HepG2 (cell line): Measurements from ENCODE around the gene STH. TPM values are rescaled to one million over a fixed set of nuclear protein-coding genes. Genes with fewer than 3 reads are reported as not detected.

Source experiments
- HES4 ChIP-seq: sonication (generic); formaldehyde crosslinking; IDR thresholded peaks from 2 replicates; pipeline ENCODE4 v1.9.0; 2021; ENCODE audit warnings: mild to moderate bottlenecking, missing genetic modification reagents, borderline replicate concordance
- JARID2 ChIP-seq: sonication (generic); formaldehyde crosslinking; IDR thresholded peaks from 2 replicates; pipeline ENCODE4 v1.8.1; 2023; ENCODE audit warnings: missing genetic modification reagents, inconsistent platforms; ENCODE audit not compliant: insufficient replicate concordance
- MAFK ChIP-seq, 2 experiments: IDR thresholded peaks in 1 of 2; conservative IDR thresholded peaks in 1 of 2; 2 replicates each; pipeline ENCODE4 v1.6.1; 2011; ENCODE audit warnings: improper control_type of control experiment in 2 of 2, low read length in 2 of 2
- NFYC ChIP-seq: IDR thresholded peaks from 2 replicates; pipeline ENCODE4 v1.6.1; 2016; ENCODE audit warnings: missing genetic modification reagents, missing compliant biosample characterization
- RXRB ChIP-seq: IDR thresholded peaks from 2 replicates; pipeline ENCODE4 v1.6.1; 2016; ENCODE audit warnings: borderline replicate concordance, missing genetic modification reagents, missing compliant biosample characterization
- SOX5 ChIP-seq: IDR thresholded peaks from 2 replicates; pipeline ENCODE4 v1.6.1; 2016; ENCODE audit warnings: borderline replicate concordance
- SP140L ChIP-seq: sonication (generic); formaldehyde crosslinking; IDR thresholded peaks from 2 replicates; pipeline ENCODE4 v1.4.0; 2020; ENCODE audit warnings: missing genetic modification reagents, borderline replicate concordance
- ZNF33B ChIP-seq: sonication (generic); formaldehyde crosslinking; IDR thresholded peaks from 2 replicates; pipeline ENCODE4 v1.5.1; 2020; ENCODE audit warnings: mild to moderate bottlenecking, missing genetic modification reagents
- ZNF652 ChIP-seq: IDR thresholded peaks from 2 replicates; pipeline ENCODE4 v1.6.1; 2016; ENCODE audit warnings: low read depth, borderline replicate concordance
- ZSCAN12 ChIP-seq: sonication (generic); formaldehyde crosslinking; IDR thresholded peaks from 2 replicates; pipeline ENCODE4 v1.9.0; 2021; ENCODE audit warnings: mild to moderate bottlenecking, missing genetic modification reagents
- polyA plus RNA-seq, 8 experiments: library from polyadenylated mRNA; depleted of rRNA in 3 of 8; stranded (reverse) in 7 of 8; unstranded in 1 of 8; fragments of >200 nt; fragmentation: Illumina TruSeq in 4 of 8; extraction: Trizol in 4 of 8; gene quantifications; 2 replicates each; pipeline versions ENCODE4 v1.2.1 to v1.2.3, GENCODE V29; 2011 to 2016; ENCODE audit warnings: low read depth in 4 of 8, missing spikeins in 1 of 8, mixed read lengths in 1 of 8; ENCODE audit not compliant: insufficient read depth in 1 of 8
- total RNA-seq, 5 experiments: library from RNA; depleted of rRNA; stranded (reverse); fragments of >200 nt; fragmentation: Illumina TruSeq; extraction: Trizol; gene quantifications; 2 replicates each; pipeline ENCODE4 v1.2.3, GENCODE V29; 2016; ENCODE audit warnings: low read depth in 1 of 5
- TF ChIP-seq, protein P1 (sequence below): IDR thresholded peaks from 2 replicates; pipeline ENCODE4 v1.6.1; 2016; ENCODE audit warnings: missing biosample characterization, missing genetic modification reagents, low read depth
- TF ChIP-seq, protein P2 (sequence below): sonication (generic); formaldehyde crosslinking; IDR thresholded peaks from 2 replicates; pipeline ENCODE4 v1.5.0; 2020; ENCODE audit warnings: missing genetic modification reagents
- TF ChIP-seq, protein P3 (sequence below): sonication (generic); formaldehyde crosslinking; IDR thresholded peaks from one replicate; pipeline ENCODE4 v1.5.1; 2020; ENCODE audit warnings: mild to moderate bottlenecking, missing genetic modification reagents; ENCODE audit errors: not compliant biosample characterization
- TF ChIP-seq, protein P4 (sequence below): sonication (generic); formaldehyde crosslinking; IDR thresholded peaks from 2 replicates; pipeline ENCODE4 v1.5.1; 2020; ENCODE audit warnings: mild to moderate bottlenecking, missing genetic modification reagents

The STH gene
- total and polyA plus RNA-seq, 2 of the 13 experiments (the other 11 are each of a cell fraction or from before 2014, with no cell fraction given), result not detected

DNA sequence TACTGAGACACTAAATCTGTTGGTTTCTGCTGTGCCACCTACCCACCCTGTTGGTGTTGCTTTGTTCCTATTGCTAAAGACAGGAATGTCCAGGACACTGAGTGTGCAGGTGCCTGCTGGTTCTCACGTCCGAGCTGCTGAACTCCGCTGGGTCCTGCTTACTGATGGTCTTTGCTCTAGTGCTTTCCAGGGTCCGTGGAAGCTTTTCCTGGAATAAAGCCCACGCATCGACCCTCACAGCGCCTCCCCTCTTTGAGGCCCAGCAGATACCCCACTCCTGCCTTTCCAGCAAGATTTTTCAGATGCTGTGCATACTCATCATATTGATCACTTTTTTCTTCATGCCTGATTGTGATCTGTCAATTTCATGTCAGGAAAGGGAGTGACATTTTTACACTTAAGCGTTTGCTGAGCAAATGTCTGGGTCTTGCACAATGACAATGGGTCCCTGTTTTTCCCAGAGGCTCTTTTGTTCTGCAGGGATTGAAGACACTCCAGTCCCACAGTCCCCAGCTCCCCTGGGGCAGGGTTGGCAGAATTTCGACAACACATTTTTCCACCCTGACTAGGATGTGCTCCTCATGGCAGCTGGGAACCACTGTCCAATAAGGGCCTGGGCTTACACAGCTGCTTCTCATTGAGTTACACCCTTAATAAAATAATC lies 14.6 kb downstream of the STH start (continued):
- no peak for TF ChIP-seq MAFK (conservative IDR thresholded peaks at IDR 0.05 in 1 of 2, IDR thresholded peaks at IDR 0.05 in 1 of 2; ENCODE audit: low read length in 2 of 2)
- TF ChIP-seq, protein P1, sequence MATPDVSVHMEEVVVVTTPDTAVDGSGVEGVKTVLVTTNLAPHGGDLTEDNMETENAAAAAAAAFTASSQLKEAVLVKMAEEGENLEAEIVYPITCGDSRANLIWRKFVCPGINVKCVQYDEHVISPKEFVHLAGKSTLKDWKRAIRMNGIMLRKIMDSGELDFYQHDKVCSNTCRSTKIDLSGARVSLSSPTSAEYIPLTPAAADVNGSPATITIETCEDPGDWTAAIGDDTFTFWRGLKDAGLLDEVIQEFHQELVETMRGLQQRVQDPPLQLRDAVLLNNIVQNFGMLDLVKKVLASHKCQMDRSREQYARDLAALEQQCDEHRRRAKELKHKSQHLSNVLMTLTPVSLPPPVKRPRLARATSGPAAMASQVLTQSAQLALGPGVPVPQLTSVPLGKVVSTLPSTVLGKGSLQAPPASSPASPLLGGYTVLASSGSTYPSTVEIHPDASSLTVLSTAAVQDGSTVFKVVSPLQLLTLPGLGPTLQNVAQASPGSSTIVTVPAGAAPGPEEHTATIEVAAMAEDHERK, result no peak
- TF ChIP-seq, protein P2, sequence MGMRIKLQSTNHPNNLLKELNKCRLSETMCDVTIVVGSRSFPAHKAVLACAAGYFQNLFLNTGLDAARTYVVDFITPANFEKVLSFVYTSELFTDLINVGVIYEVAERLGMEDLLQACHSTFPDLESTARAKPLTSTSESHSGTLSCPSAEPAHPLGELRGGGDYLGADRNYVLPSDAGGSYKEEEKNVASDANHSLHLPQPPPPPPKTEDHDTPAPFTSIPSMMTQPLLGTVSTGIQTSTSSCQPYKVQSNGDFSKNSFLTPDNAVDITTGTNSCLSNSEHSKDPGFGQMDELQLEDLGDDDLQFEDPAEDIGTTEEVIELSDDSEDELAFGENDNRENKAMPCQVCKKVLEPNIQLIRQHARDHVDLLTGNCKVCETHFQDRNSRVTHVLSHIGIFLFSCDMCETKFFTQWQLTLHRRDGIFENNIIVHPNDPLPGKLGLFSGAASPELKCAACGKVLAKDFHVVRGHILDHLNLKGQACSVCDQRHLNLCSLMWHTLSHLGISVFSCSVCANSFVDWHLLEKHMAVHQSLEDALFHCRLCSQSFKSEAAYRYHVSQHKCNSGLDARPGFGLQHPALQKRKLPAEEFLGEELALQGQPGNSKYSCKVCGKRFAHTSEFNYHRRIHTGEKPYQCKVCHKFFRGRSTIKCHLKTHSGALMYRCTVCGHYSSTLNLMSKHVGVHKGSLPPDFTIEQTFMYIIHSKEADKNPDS (CRISPR knock-in tag), result no peak
- peak; percentile 85 for TF ChIP-seq SOX5 (CRISPR knock-in tag)
- TF ChIP-seq, protein P3, sequence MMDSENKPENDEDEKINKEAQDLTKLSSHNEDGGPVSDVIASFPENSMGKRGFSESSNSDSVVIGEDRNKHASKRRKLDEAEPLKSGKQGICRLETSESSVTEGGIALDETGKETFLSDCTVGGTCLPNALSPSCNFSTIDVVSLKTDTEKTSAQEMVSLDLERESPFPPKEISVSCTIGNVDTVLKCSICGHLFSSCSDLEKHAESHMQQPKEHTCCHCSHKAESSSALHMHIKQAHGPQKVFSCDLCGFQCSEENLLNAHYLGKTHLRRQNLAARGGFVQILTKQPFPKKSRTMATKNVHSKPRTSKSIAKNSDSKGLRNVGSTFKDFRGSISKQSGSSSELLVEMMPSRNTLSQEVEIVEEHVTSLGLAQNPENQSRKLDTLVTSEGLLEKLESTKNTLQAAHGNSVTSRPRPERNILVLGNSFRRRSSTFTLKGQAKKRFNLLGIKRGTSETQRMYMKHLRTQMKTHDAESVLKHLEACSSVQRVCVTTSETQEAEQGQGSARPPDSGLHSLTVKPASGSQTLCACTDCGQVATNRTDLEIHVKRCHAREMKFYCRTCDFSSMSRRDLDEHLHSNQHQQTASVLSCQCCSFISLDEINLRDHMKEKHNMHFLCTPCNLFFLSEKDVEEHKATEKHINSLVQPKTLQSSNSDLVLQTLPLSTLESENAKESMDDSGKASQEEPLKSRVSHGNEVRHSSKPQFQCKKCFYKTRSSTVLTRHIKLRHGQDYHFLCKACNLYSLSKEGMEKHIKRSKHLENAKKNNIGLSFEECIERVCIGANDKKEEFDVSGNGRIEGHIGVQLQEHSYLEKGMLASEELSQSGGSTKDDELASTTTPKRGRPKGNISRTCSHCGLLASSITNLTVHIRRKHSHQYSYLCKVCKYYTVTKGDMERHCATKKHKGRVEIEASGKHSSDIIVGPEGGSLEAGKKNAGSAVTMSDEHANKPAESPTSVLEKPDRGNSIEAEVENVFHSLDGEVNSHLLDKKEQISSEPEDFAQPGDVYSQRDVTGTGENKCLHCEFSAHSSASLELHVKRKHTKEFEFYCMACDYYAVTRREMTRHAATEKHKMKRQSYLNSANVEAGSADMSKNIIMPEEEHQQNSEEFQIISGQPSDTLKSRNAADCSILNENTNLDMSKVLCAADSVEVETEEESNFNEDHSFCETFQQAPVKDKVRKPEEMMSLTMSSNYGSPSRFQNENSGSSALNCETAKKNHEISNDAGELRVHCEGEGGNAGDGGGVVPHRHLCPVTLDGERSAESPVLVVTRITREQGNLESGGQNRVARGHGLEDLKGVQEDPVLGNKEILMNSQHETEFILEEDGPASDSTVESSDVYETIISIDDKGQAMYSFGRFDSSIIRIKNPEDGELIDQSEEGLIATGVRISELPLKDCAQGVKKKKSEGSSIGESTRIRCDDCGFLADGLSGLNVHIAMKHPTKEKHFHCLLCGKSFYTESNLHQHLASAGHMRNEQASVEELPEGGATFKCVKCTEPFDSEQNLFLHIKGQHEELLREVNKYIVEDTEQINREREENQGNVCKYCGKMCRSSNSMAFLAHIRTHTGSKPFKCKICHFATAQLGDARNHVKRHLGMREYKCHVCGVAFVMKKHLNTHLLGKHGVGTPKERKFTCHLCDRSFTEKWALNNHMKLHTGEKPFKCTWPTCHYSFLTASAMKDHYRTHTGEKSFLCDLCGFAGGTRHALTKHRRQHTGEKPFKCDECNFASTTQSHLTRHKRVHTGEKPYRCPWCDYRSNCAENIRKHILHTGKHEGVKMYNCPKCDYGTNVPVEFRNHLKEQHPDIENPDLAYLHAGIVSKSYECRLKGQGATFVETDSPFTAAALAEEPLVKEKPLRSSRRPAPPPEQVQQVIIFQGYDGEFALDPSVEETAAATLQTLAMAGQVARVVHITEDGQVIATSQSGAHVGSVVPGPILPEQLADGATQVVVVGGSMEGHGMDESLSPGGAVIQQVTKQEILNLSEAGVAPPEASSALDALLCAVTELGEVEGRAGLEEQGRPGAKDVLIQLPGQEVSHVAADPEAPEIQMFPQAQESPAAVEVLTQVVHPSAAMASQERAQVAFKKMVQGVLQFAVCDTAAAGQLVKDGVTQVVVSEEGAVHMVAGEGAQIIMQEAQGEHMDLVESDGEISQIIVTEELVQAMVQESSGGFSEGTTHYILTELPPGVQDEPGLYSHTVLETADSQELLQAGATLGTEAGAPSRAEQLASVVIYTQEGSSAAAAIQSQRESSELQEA (CRISPR knock-in tag), result no peak
- no peak for TF ChIP-seq ZNF33B (CRISPR knock-in tag)
- TF ChIP-seq, protein P4, sequence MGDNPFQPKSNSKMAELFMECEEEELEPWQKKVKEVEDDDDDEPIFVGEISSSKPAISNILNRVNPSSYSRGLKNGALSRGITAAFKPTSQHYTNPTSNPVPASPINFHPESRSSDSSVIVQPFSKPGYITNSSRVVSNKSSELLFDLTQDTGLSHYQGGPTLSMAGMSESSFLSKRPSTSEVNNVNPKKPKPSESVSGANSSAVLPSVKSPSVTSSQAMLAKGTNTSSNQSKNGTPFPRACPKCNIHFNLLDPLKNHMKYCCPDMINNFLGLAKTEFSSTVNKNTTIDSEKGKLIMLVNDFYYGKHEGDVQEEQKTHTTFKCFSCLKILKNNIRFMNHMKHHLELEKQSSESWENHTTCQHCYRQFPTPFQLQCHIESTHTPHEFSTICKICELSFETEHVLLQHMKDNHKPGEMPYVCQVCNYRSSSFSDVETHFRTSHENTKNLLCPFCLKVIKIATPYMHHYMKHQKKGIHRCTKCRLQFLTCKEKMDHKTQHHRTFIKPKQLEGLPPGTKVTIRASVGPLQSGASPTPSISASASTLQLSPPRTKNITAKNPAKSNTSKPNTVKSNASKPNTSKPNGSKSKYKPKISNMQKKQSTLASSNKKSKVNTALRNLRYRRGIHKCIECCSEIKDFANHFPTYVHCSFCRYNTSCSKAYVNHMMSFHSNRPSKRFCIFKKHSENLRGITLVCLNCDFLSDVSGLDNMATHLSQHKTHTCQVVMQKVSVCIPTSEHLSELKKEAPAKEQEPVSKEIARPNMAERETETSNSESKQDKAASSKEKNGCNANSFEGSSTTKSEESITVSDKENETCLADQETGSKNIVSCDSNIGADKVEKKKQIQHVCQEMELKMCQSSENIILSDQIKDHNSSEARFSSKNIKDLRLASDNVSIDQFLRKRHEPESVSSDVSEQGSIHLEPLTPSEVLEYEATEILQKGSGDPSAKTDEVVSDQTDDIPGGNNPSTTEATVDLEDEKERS (CRISPR knock-in tag), result no peak
- TF ChIP-seq NFYC (CRISPR knock-in tag), result 0 out of 2 replicates have a peak, but pooled peaks have one; percentile 20
- no peak for TF ChIP-seq ZSCAN12
- no peak; the same call in 1 of the 2 replicates for TF ChIP-seq ZNF652
- TF ChIP-seq SP140L (CRISPR knock-in tag), result no peak
- no peak for TF ChIP-seq JARID2
- TF ChIP-seq RXRB (CRISPR knock-in tag), result 0 out of 2 replicates have a peak, but pooled peaks have one; percentile 16
- no peak for TF ChIP-seq HES4
